Upper lobe of left lung (tissue), 4 donors: ENCODE measurements around the gene PRKCA.

Source experiments
- EP300 ChIP-seq, 4 donors: sonication (generic); formaldehyde crosslinking; IDR thresholded peaks; one replicate each; pipeline ENCODE4 v1.5.1; 2017; ENCODE audit warnings: antibody characterized with exemption in 4 of 4, control low read depth in 2 of 4
- POLR2A ChIP-seq, 4 donors: fragments of 450-650 bp; IDR thresholded peaks; one replicate each; pipeline ENCODE4 v1.5.1; 2016 to 2017; ENCODE audit warnings: antibody characterized with exemption in 4 of 4, mild to moderate bottlenecking in 2 of 4
- POLR2AphosphoS5 ChIP-seq, 2 donors: sonication (generic); formaldehyde crosslinking; IDR thresholded peaks; one replicate each; pipeline ENCODE4 v1.5.1; 2017; ENCODE audit warnings: antibody characterized with exemption in 2 of 2
- TF ChIP-seq, protein P1 (sequence below), 6 experiments: fragments of 450-650 bp in 4 of 6; fragments of 200-600 bp in 2 of 6; sonication (generic) in 2 of 6; IDR thresholded peaks; one replicate each; pipeline ENCODE4 v1.5.1; 2016 to 2019; ENCODE audit warnings: antibody characterized with exemption in 6 of 6

DNA sequence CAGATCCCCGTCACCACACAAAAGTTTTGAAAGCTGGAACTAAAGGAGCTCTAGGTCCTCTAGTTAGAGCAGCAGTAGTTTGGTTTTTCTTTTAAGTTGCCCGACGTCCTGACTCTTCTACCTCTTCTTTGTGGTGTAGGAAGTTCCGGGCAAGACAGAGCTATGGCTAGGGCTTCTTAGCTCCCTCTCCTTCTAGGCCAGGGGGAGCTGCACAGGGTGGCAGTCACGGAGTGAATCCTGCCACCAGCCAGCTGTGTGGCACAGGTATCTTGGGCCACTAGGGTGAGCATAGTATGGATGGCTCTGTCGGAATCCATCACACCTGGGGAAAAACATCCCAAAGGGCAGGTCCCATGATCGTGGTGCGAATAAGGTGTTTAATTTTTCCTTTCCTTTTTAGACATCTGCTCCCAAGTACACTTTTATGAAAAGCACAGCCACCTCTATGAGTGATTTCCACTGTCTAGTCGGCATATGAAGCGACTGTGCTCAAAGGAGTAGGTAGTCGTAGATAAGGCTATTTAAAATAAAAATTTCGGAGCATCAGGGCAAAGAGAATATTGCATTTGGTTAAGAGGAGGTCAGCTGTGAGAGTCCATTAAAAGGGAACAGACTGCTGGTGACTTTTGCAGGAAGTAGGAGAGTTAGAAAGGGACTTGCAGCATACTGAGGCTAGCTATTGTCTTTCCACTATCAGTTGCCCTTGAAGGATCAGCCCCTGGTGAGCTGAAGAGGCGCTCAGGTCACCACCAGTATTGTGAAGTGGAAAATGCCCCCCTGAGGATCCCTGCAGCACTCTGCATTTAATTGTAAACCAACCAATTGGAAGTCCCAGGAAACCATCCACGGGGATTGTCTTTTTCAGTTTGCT is 2.1 kb downstream of the PRKCA start:
- TF ChIP-seq POLR2AphosphoS5 (IDR thresholded peaks at IDR 0.05) (no peak), POLR2A (IDR thresholded peaks at IDR 0.05) (no peak), EP300 (IDR thresholded peaks at IDR 0.05) (no peak)
- TF ChIP-seq, protein P1, sequence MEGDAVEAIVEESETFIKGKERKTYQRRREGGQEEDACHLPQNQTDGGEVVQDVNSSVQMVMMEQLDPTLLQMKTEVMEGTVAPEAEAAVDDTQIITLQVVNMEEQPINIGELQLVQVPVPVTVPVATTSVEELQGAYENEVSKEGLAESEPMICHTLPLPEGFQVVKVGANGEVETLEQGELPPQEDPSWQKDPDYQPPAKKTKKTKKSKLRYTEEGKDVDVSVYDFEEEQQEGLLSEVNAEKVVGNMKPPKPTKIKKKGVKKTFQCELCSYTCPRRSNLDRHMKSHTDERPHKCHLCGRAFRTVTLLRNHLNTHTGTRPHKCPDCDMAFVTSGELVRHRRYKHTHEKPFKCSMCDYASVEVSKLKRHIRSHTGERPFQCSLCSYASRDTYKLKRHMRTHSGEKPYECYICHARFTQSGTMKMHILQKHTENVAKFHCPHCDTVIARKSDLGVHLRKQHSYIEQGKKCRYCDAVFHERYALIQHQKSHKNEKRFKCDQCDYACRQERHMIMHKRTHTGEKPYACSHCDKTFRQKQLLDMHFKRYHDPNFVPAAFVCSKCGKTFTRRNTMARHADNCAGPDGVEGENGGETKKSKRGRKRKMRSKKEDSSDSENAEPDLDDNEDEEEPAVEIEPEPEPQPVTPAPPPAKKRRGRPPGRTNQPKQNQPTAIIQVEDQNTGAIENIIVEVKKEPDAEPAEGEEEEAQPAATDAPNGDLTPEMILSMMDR (IDR thresholded peaks at IDR 0.05), result no peak
